CD4-positive, alpha-beta T cell (primary cell): ENCODE results near the gene SUSD5. TPM values are rescaled to one million over a fixed set of nuclear protein-coding genes. Genes with fewer than 3 reads are reported as not detected.

Experiments
- ATAC-seq: fragments of 200-7000 bp; cut with Tn5 transposase; one replicate; pipeline ENCODE4 v1.10.0; 2022; ENCODE audit warnings: mild to moderate bottlenecking; ENCODE audit not compliant: poor library complexity
- CTCF ChIA-PET: fragments of 350-600 bp; sonication (Branson Sonifier 250); formaldehyde crosslinking; loops from one replicate; lab custom pipeline; 2021; ENCODE audit warnings: antibody characterized with exemption, inconsistent platforms; lab: Charles Lee
- POLR2A ChIA-PET: fragments of 350-600 bp; sonication (Branson Sonifier 250); formaldehyde crosslinking; loops from one replicate; lab custom pipeline; 2021; ENCODE audit warnings: antibody characterized with exemption, inconsistent platforms; lab: Charles Lee
- DNase-seq, 14 experiments: peaks; one replicate each; pipeline ENCODE4 v3.0.0-alpha.2; 2013 to 2020; ENCODE audit warnings: mixed read lengths in 2 of 14
- H3K27ac ChIP-seq, 2 donors: one replicate each; pipeline versions ENCODE4 v1.5.1 to v1.7.0; 2013; ENCODE audit warnings: low read length in 2 of 2, low read depth in 1 of 2, mild to moderate bottlenecking in 1 of 2
- H3K27me3 ChIP-seq, 2 experiments: 1 replicate in 1 of 2; 2 replicates in 1 of 2; pipeline versions ENCODE4 v1.6.1 to v1.7.0; 2013; ENCODE audit warnings: low read length in 2 of 2, control low read depth in 1 of 2, mild to moderate bottlenecking in 1 of 2, moderate library complexity in 1 of 2; ENCODE audit not compliant: insufficient read depth in 2 of 2, control insufficient read depth in 1 of 2
- H3K36me3 ChIP-seq: one replicate; pipeline ENCODE4 v1.6.1; 2013; ENCODE audit warnings: low read length, control low read depth; ENCODE audit not compliant: insufficient read depth
- H3K4me1 ChIP-seq: one replicate; pipeline ENCODE4 v1.6.1; 2013; ENCODE audit warnings: low read length, control low read depth; ENCODE audit not compliant: insufficient read depth
- H3K4me3 ChIP-seq: one replicate; pipeline ENCODE4 v1.5.1; 2013; ENCODE audit warnings: mild to moderate bottlenecking, low read length, moderate library complexity
- H3K9me3 ChIP-seq, 2 experiments: 1 replicate in 1 of 2; 2 replicates in 1 of 2; pipeline versions ENCODE4 v1.6.1 to v1.7.0; 2013; ENCODE audit warnings: low read length in 2 of 2, mild to moderate bottlenecking in 2 of 2, control low read depth in 1 of 2, moderate library complexity in 1 of 2; ENCODE audit not compliant: control insufficient read depth in 1 of 2, insufficient read depth in 1 of 2
- H3K27ac Mint-ChIP-seq: one replicate; pipeline ENCODE4 v1.8.0; 2020; ENCODE audit warnings: mixed read lengths
- H3K27me3 Mint-ChIP-seq: one replicate; pipeline ENCODE4 v1.8.0; 2021; ENCODE audit warnings: mixed read lengths
- H3K36me3 Mint-ChIP-seq: one replicate; pipeline ENCODE4 v1.8.0; 2021; ENCODE audit warnings: low read depth, mixed read lengths
- H3K4me1 Mint-ChIP-seq: one replicate; pipeline ENCODE4 v1.8.0; 2021; ENCODE audit warnings: low read depth, mixed read lengths
- H3K4me3 Mint-ChIP-seq: one replicate; pipeline ENCODE4 v1.8.0; 2020; ENCODE audit warnings: mild to moderate bottlenecking, mixed read lengths
- H3K9me3 Mint-ChIP-seq: one replicate; pipeline ENCODE4 v1.8.0; 2020; ENCODE audit warnings: mixed read lengths
- intact Hi-C, 2 experiments: fragments of 100-400 bp; cut with DNase I in 1 of 2; cut with micrococcal nuclease in 1 of 2; formaldehyde crosslinking; loops; one replicate each; pipeline versions ENCODE4 v1.15.1 to v1.9.0; 2023 to 2025; cut with DNase I, micrococcal nuclease
- total RNA-seq, 174 experiments: library from RNA in 2 of 174; stranded (reverse) in 2 of 174; gene quantifications; one replicate each; pipeline ENCODE4 v1.2.3 and lab custom pipeline; 2021 to 2026
- TF ChIP-seq, protein P1 (sequence below): fragments of 200-600 bp; IDR thresholded peaks from one replicate; pipeline ENCODE4 v1.8.0; 2022; ENCODE audit warnings: antibody characterized with exemption, mild to moderate bottlenecking

The SUSD5 gene
- total RNA-seq, 2 experiments from 2014 or later = not detected

DNA sequence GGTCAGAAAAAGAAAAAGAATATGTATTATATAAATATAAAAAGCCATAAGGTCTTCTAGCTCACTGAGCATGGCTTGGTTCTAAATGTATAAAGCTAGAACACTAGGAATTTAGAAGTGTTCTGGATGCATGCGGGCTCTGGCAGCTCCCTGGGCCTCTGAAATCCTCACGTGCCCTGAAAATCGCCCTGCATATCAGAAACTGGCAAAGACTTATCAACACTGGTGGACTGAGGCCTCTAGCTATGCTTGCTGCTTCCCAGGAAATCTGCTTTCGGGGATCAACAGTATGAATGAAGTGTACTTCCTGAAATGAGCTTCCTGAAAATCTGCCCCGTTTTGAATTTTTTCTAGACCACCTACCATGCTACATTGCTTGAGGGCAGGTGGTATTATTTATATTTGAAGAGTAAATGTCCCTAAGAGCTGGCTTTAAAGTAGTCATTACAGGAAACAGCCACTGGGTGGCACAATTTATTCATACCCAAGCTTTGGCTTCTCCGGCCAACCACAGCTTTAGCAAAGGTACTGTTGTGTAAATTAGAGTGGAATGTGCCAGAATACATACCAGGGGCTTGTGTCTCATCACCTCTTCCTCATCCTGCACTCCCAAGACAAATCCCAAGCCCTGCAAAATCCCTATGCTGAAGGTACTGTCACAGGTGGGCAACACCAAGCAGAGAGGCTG, 87.1 kb downstream of the SUSD5 start:
- no peak overlapping the region for H3K4me3 ChIP-seq
- Mint-ChIP-seq H3K36me3 (peaks cover 62% of the 10 kb centered on the region), H3K4me3 (no peak overlapping the region), H3K27ac (no peak overlapping the region), H3K9me3 (no peaks in the 10 kb centered on the region), H3K4me1 (peaks cover 6% of the 10 kb centered on the region), H3K27me3 (no peaks in the 10 kb centered on the region)
- H3K36me3 ChIP-seq = peaks cover 54% of the 10 kb centered on the region
- ATAC-seq = peak; percentile 67
- ChIA-PET POLR2A (interaction anchor here (0.6 to 1.5 kb wide), 6 partner anchors 18 to 656 kb away, joined by 3 to 9 read pairs (median 4); partner anchors contain the start of gene CRTAP), CTCF (interaction anchor here (0.6 to 1.8 kb wide), 15 partner anchors 9 to 656 kb away, joined by 3 to 9 read pairs (median 4); no protein-coding TSS in a partner anchor)
- no peaks in the 10 kb centered on the region for H3K27me3 ChIP-seq
- no peaks in the 10 kb centered on the region for H3K4me1 ChIP-seq
- DNase-seq = peak in 9 of 14 experiments; percentile 5 to 67 (median 18)
- TF ChIP-seq, protein P1, sequence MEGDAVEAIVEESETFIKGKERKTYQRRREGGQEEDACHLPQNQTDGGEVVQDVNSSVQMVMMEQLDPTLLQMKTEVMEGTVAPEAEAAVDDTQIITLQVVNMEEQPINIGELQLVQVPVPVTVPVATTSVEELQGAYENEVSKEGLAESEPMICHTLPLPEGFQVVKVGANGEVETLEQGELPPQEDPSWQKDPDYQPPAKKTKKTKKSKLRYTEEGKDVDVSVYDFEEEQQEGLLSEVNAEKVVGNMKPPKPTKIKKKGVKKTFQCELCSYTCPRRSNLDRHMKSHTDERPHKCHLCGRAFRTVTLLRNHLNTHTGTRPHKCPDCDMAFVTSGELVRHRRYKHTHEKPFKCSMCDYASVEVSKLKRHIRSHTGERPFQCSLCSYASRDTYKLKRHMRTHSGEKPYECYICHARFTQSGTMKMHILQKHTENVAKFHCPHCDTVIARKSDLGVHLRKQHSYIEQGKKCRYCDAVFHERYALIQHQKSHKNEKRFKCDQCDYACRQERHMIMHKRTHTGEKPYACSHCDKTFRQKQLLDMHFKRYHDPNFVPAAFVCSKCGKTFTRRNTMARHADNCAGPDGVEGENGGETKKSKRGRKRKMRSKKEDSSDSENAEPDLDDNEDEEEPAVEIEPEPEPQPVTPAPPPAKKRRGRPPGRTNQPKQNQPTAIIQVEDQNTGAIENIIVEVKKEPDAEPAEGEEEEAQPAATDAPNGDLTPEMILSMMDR = peak; percentile 90
- intact Hi-C loops = loop anchor here (1.0 to 5.0 kb wide), 7 partner anchors 184 to 656 kb away; no protein-coding TSS in a partner anchor
- H3K27ac ChIP-seq = no peak overlapping the region
- no peaks in the 10 kb centered on the region for H3K9me3 ChIP-seq

DNA sequence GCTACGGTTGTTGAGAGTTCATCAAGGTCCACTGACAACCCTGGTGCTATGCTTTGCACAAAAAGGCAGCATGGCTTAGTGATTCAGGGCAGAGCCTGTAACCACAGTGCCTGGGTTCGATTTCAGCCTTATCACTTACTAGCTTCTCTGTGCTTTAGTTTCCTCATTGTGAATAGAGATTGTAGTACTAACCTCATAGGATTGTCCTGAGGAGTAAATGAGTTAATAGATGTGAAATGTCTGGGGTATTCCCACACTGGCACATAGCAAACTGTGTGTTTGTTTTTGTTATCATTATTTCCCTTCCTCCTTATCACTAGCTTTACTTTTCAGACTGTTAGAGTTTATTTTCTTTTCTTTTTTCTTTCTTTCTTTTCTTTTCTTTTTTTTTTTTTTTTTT, 88.5 kb downstream of the SUSD5 start:
- Mint-ChIP-seq H3K4me3 (no peak overlapping the region), H3K36me3 (peaks cover 65% of the 10 kb centered on the region), H3K4me1 (peaks cover 6% of the 10 kb centered on the region), H3K9me3 (no peaks in the 10 kb centered on the region), H3K27me3 (no peaks in the 10 kb centered on the region), H3K27ac (no peak overlapping the region)
- intact Hi-C loops = loop anchor here (2.0 to 5.0 kb wide), 5 partner anchors 183 to 657 kb away; no protein-coding TSS in a partner anchor
- Histone ChIP-seq H3K36me3 (peaks cover 62% of the 10 kb centered on the region), H3K27ac (no peak overlapping the region), H3K4me3 (no peak overlapping the region), H3K4me1 (no peaks in the 10 kb centered on the region), H3K27me3 (no peaks in the 10 kb centered on the region), H3K9me3 (no peaks in the 10 kb centered on the region)
- ChIA-PET POLR2A (no interaction called here), CTCF (interaction anchor here (1.4 kb wide), 1 partner anchor 657 kb away, joined by 5 read pairs; no protein-coding TSS in a partner anchor)
- TF ChIP-seq, protein P1 = no peak
- ATAC-seq (no peak), DNase-seq (no peak)

DNA sequence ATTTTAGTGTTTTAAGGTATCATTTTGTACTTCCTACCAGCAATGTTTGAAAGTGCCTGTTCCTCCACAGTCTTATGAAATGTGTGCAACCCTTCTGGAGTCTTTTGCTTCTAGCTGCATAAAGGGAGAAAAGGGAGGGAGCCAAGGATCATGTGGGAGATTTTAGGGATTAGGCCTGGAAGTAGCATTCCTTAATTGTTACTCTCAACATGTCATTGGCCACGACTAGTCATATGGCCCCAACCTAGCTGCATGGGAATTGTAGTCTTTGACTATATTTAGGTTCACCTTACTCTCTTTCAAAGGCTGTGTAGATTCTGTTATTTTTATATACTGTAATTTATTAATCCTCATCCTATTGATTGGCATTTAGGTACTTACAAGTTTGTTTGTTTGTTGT, 89.9 kb downstream of the SUSD5 start:
- H3K9me3 Mint-ChIP-seq = no peaks in the 10 kb centered on the region
- peaks cover 59% of the 10 kb centered on the region for H3K36me3 ChIP-seq
- ATAC-seq = no peak
- intact Hi-C loops = no loop called here
- DNase-seq = no peak
- H3K27ac ChIP-seq = no peak overlapping the region
- H3K27me3 ChIP-seq = no peaks in the 10 kb centered on the region
- H3K4me3 ChIP-seq = no peak overlapping the region
- POLR2A ChIA-PET = no interaction called here
- H3K4me3 Mint-ChIP-seq = no peak overlapping the region
- no peaks in the 10 kb centered on the region for H3K9me3 ChIP-seq
- CTCF ChIA-PET = no interaction called here
- TF ChIP-seq, protein P1 = no peak
- no peak overlapping the region for H3K27ac Mint-ChIP-seq
- peaks cover 65% of the 10 kb centered on the region for H3K36me3 Mint-ChIP-seq
- no peaks in the 10 kb centered on the region for H3K4me1 ChIP-seq
- H3K27me3 Mint-ChIP-seq = no peaks in the 10 kb centered on the region
- peaks cover 6% of the 10 kb centered on the region for H3K4me1 Mint-ChIP-seq
